ENCODE measurements around the gene ABCA1.

ABCA1 gene

GRCh38 chr9:104882086-104882485 lies 45.9 kb downstream of the ABCA1 start:
- TF ChIP-seq CTCF (IDR thresholded peaks at IDR 0.05; ENCODE audit: low read depth, low read length) (no peak), MYC (IDR thresholded peaks at IDR 0.05; ENCODE audit: low read depth, low read length) (no peak), MAX (IDR thresholded peaks at IDR 0.05; ENCODE audit: low read depth, low read length) (no peak), POLR2A (IDR thresholded peaks at IDR 0.05; ENCODE audit: extremely low read depth, insufficient read length) (no peak)
- H3K4me3 ChIP-seq (ENCODE audit: low read depth, low read length): no peak overlapping the region
- DNase-seq (ENCODE audit: low read depth): no peak

GRCh38 chr9:104879555-104880309 lies 48.2 kb downstream of the ABCA1 start:
- DNase-seq (ENCODE audit: low read depth): no peak
- no peak overlapping the region for H3K4me3 ChIP-seq (ENCODE audit: low read depth, low read length)
- no peak for TF ChIP-seq MYC (IDR thresholded peaks at IDR 0.05; ENCODE audit: low read depth, low read length)
- TF ChIP-seq MAX (IDR thresholded peaks at IDR 0.05; ENCODE audit: low read depth, low read length): no peak
- TF ChIP-seq CTCF (IDR thresholded peaks at IDR 0.05; ENCODE audit: low read depth, low read length): no peak
- TF ChIP-seq POLR2A (IDR thresholded peaks at IDR 0.05; ENCODE audit: extremely low read depth, insufficient read length): no peak

GRCh38 chr9:104876587-104876986 lies 51.4 kb downstream of the ABCA1 start:
- DNase-seq (ENCODE audit: low read depth): no peak
- no peak overlapping the region for H3K4me3 ChIP-seq (ENCODE audit: low read depth, low read length)
- no peak for TF ChIP-seq MAX (IDR thresholded peaks at IDR 0.05; ENCODE audit: low read depth, low read length)
- no peak for TF ChIP-seq MYC (IDR thresholded peaks at IDR 0.05; ENCODE audit: low read depth, low read length)
- TF ChIP-seq POLR2A (IDR thresholded peaks at IDR 0.05; ENCODE audit: extremely low read depth, insufficient read length): no peak
- no peak for TF ChIP-seq CTCF (IDR thresholded peaks at IDR 0.05; ENCODE audit: low read depth, low read length)

- no peak overlapping the region for H3K4me3 ChIP-seq (ENCODE audit: low read depth, low read length)
- no peak for DNase-seq (ENCODE audit: low read depth)
- no peak for TF ChIP-seq MAX (IDR thresholded peaks at IDR 0.05; ENCODE audit: low read depth, low read length)
- TF ChIP-seq CTCF (IDR thresholded peaks at IDR 0.05; ENCODE audit: low read depth, low read length): no peak
- no peak for TF ChIP-seq POLR2A (IDR thresholded peaks at IDR 0.05; ENCODE audit: extremely low read depth, insufficient read length)
These were observed 52.1 kb downstream of the ABCA1 start for GRCh38 chr9:104875897-104876296.

- H3K4me3 ChIP-seq (ENCODE audit: low read depth, low read length): no peak overlapping the region
- DNase-seq (ENCODE audit: low read depth): no peak
- no peak for TF ChIP-seq CTCF (IDR thresholded peaks at IDR 0.05; ENCODE audit: low read depth, low read length)
These were observed 52.6 kb downstream of the ABCA1 start for GRCh38 chr9:104875320-104875719.

GRCh38 chr9:104873489-104873850 lies 54.5 kb downstream of the ABCA1 start:
- no peak overlapping the region for H3K4me3 ChIP-seq (ENCODE audit: low read depth, low read length)
- TF ChIP-seq MYC (IDR thresholded peaks at IDR 0.05; ENCODE audit: low read depth, low read length): no peak
- TF ChIP-seq POLR2A (IDR thresholded peaks at IDR 0.05; ENCODE audit: extremely low read depth, insufficient read length): no peak
- no peak for TF ChIP-seq CTCF (IDR thresholded peaks at IDR 0.05; ENCODE audit: low read depth, low read length)
- TF ChIP-seq MAX (IDR thresholded peaks at IDR 0.05; ENCODE audit: low read depth, low read length): no peak

More at GRCh38 chr9:104873489-104873850, 54.5 kb downstream of the ABCA1 start:
- DNase-seq (ENCODE audit: low read depth): no peak

Measured in NB4 (cell line).